SK-N-MC (cell line): ENCODE results near the gene SHROOM3.

Experiments
- DNase-seq: peaks from one replicate; pipeline ENCODE4 v3.0.0-alpha.2; 2011; ENCODE audit warnings: low read depth, low spot score
- H3K27ac ChIP-seq: fragments of 200-600 bp; sonication (generic); 2 replicates; pipeline ENCODE4 v1.5.1; 2016; ENCODE audit warnings: mixed run types
- H3K36me3 ChIP-seq: fragments of 200-600 bp; sonication (generic); 2 replicates; pipeline ENCODE4 v1.6.1; 2017; ENCODE audit warnings: antibody characterized with exemption, low read length, mixed read lengths; ENCODE audit not compliant: insufficient read depth
- H3K4me3 ChIP-seq: fragments of 200-600 bp; sonication (generic); 2 replicates; pipeline ENCODE4 v1.5.1; 2016
- H3K9ac ChIP-seq: fragments of 200-600 bp; sonication (generic); 2 replicates; pipeline ENCODE4 v1.8.0; 2017; ENCODE audit warnings: mixed run types, mixed read lengths; ENCODE audit not compliant: insufficient read length
- H3K9me3 ChIP-seq: fragments of 200-600 bp; sonication (generic); 2 replicates; pipeline ENCODE4 v1.6.1; 2017; ENCODE audit warnings: low read depth, mild to moderate bottlenecking, antibody characterized with exemption, low read length, moderate library complexity, mixed read lengths
- EZH2 ChIP-seq: fragments of 200-600 bp; sonication (generic); IDR thresholded peaks from one replicate; pipeline ENCODE4 v1.6.1; 2017; ENCODE audit warnings: antibody characterized with exemption
- FOXP2 ChIP-seq: optimal IDR thresholded peaks from 2 replicates; pipeline ENCODE3; 2011; ENCODE audit warnings: mild to moderate bottlenecking, moderate library complexity; ENCODE audit not compliant: insufficient read depth; ENCODE audit errors: extremely low read length, control extremely low read depth
- POLR2AphosphoS5 ChIP-seq: IDR thresholded peaks from 2 replicates; pipeline ENCODE4 v1.6.1; 2012; ENCODE audit warnings: mild to moderate bottlenecking, low read depth, low read length, borderline replicate concordance

The SHROOM3 gene

GRCh38 chr4:76571274-76571673, 136.2 kb downstream of the SHROOM3 start:
- DNase-seq = no peak
- Histone ChIP-seq H3K36me3 (no peaks in the 10 kb centered on the region), H3K9ac (no peak overlapping the region), H3K27ac (no peak overlapping the region), H3K9me3 (no peaks in the 10 kb centered on the region), H3K4me3 (no peak overlapping the region)
- no peak for TF ChIP-seq POLR2AphosphoS5
- no peak for TF ChIP-seq EZH2
- TF ChIP-seq FOXP2 = no peak

DNA sequence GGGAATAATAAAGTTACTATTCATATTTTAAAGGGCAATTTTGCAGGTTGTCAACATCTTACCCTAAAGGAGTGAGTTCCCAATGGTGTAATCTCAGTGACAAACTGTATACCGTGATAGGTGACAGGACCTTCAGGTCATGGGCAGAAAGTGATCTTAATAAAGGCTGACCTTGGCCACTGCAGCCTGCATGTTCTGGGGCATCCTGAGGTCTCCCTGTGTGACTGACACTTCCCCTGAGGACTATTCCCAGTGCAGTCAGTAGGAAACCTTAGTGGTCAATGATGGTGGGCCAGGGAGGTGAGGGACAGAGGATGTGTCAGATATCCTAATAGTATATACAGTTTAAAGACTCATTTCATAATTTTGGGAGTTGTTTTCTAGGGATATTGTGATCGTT, 137.2 kb downstream of the SHROOM3 start:
- no peak overlapping the region for H3K9ac ChIP-seq
- TF ChIP-seq POLR2AphosphoS5 (no peak), EZH2 (no peak), FOXP2 (no peak)
- no peaks in the 10 kb centered on the region for H3K36me3 ChIP-seq
- H3K9me3 ChIP-seq = no peaks in the 10 kb centered on the region
- H3K27ac ChIP-seq = no peak overlapping the region
- no peak overlapping the region for H3K4me3 ChIP-seq
- DNase-seq = no peak

DNA sequence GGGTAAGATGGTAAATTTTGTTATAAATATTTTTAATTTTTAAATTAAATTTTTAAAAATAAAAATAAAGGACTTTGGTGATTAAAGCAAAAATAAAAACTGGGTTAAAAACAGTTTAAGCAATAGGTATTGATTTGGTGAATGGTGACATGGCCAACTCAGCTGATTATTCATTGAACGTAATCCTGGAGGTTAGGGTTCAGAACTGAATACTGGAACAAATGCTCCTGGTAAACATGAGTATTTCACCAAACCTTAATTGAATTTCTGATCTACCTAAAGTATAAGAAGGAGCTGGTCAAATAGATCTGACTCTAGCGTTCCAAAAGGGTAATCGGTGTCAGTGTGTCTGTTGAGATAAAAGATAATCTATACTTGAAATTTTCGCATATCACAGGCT, 141.8 kb downstream of the SHROOM3 start:
- H3K4me3 ChIP-seq = no peak overlapping the region
- TF ChIP-seq POLR2AphosphoS5 = no peak
- TF ChIP-seq EZH2 = no peak
- TF ChIP-seq FOXP2 = no peak
- H3K9ac ChIP-seq = no peak overlapping the region

DNA sequence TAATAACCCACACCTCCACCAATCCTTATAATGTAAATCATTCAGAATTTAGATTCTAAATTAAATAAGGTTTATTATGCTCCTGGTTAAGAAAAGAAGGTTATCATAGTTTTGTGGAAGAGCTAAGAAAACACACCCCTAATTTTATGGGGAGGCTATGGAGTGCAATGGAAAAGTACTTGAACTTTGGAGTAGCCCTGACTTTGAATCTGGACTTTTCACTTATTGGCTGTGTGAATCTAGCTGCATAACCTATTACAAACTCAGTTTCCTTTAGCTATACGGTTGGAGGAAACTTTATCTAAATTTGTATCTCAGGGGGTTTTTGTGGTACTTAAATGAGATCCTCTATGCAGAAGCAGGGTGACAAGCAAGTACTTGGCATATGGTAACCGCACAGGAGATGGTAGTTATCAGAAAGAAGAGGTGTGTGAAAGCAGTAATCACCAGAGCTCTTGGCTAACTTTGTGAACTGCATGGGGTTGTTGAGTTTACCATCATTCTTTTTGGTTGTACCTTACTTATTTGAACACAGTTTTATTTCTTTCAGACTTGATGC, 143.1 kb downstream of the SHROOM3 start:
- Histone ChIP-seq H3K9me3 (no peaks in the 10 kb centered on the region), H3K9ac (no peak overlapping the region)
- TF ChIP-seq EZH2 (no peak), POLR2AphosphoS5 (no peak), FOXP2 (no peak)

More for the DNA sequence above, 141.8 kb downstream of the SHROOM3 start:
- Histone ChIP-seq H3K27ac (no peak overlapping the region), H3K9me3 (no peaks in the 10 kb centered on the region), H3K36me3 (no peaks in the 10 kb centered on the region)
- no peak for DNase-seq

DNA sequence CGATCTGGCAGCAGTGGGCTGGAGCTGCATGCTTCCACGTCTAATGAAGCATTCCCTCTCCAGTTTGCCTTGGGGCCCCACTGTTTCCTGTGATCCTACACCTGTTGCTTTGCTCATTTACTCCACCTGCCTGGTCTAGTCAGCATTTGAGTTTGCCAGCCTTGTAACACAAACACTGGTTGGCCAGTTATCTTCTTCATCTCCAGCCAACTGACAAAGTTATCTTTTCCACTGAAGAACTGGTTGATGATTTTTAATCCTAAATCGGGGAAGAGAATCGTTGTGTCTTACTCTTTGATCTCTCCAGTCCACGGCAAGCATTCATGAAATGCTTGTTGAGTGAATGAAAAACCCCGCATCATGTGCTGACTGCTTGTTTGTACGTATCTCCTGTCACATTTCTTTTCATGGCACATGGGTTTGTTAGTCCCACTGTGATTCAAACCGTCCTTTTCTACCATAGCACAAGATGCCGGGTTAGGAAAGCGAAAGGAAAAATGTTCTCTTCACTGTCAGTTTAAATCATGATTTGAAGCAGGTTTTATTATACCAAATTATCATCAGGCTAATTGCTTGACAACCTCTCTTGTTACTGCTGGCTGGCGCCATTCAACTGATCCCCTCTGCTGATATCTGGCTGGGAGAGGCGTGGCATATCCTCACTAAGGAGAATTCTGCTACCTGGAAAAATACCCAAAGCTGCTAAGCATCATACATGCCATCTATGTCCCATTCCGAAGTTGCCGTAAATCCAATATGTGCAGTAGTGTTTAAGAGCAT, 144.8 kb downstream of the SHROOM3 start:
- Histone ChIP-seq H3K27ac (no peak overlapping the region), H3K9me3 (no peaks in the 10 kb centered on the region), H3K36me3 (no peaks in the 10 kb centered on the region), H3K4me3 (no peak overlapping the region), H3K9ac (no peak overlapping the region)
- TF ChIP-seq POLR2AphosphoS5 (no peak), EZH2 (no peak), FOXP2 (no peak)
- no peak for DNase-seq

More for the DNA sequence above, 143.1 kb downstream of the SHROOM3 start:
- no peak overlapping the region for H3K27ac ChIP-seq
- no peaks in the 10 kb centered on the region for H3K36me3 ChIP-seq
- no peak overlapping the region for H3K4me3 ChIP-seq
- no peak for DNase-seq

DNA sequence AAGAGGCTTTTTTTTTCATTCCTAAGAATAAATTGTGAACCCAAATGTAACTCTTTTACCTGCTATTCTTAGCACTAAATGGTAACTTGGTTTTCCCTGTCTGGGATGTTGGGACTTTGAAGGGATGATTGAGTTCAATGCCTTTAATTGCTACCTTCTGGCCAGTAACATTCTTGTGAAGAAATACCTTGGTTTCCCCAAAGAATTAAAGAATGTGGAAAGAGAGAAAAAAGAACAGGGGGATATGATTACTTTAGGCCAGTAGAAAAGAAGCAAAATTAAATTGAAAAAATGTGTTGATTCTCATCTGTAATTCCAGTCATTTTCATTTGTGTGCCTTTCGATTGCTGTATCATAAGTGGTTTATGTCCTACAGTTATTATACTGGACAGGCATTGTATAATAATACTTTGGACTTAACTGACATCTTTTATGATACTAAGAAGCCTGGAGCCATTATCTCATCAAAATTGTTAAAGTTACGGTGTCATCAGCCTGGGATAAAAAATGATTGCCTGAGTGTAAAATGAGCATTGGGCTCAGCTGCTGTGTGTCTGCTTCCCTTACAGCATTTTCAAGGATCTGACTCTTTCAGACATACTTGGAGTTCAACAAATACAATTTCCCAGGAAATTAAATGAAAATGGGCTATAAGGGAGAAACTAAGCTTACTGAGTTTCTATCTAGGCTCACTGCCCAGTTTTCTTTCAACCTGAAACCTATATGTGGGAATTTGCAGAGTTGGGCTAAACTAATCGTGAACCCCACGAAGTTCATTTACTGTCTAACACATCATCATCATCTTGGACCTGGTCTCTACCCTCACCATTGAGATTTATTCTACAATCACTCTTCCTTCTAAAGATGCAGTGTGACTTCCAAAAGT, 146.3 kb downstream of the SHROOM3 start:
- H3K27ac ChIP-seq = no peak overlapping the region
- H3K9me3 ChIP-seq = no peaks in the 10 kb centered on the region
- no peak overlapping the region for H3K9ac ChIP-seq
- no peaks in the 10 kb centered on the region for H3K36me3 ChIP-seq
- no peak overlapping the region for H3K4me3 ChIP-seq
- no peak for DNase-seq
- TF ChIP-seq POLR2AphosphoS5 (no peak), EZH2 (no peak), FOXP2 (no peak)

DNA sequence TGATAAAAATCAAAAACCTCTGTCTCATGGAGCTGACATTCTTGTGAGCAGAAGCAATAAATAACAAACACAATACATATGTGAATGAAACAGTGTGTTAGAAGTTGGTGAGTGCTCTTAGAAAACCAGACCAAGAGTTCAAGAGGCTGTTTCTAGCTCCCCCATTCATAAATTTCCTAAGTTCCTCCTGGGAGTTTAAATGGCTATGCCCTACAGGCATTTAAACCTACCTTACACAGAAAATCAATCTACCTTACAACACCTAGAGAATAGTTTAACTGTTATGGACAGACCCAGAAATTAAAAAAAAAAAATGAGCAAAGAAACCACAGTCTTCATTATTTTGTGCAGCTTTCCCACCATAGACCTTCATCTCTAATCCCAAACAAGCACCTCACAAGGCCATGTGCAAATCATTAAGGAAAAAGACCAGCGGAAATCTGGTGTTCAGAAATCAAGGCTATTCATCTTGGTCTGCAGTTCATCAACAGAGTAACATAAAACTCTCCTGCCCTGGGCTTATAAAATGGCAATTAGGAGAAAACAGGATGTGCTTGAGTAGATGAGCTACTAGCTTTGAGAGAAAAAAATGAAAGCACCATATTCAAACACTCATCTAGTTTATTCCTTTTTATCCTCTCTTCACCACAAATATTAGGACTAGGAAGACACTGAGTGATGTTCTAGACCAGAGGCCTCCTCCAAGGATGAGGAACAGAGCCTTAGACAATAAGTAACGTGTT, 147.2 kb downstream of the SHROOM3 start:
- DNase-seq = peak; percentile 16
- Histone ChIP-seq H3K36me3 (no peaks in the 10 kb centered on the region), H3K9ac (no peak overlapping the region), H3K27ac (no peak overlapping the region), H3K4me3 (no peak overlapping the region), H3K9me3 (no peaks in the 10 kb centered on the region)
- no peak for TF ChIP-seq POLR2AphosphoS5
- TF ChIP-seq FOXP2 = no peak
- no peak for TF ChIP-seq EZH2

- H3K36me3 ChIP-seq = no peaks in the 10 kb centered on the region
- H3K9ac ChIP-seq = no peak overlapping the region
- H3K9me3 ChIP-seq = no peaks in the 10 kb centered on the region
- DNase-seq = no peak
- no peak for TF ChIP-seq FOXP2
- no peak overlapping the region for H3K27ac ChIP-seq
- no peak overlapping the region for H3K4me3 ChIP-seq
Observed at GRCh38 chr4:76582817-76583087, 147.7 kb downstream of the SHROOM3 start.
